ENCODE results near the gene HPSE2. TPM values are rescaled to one million over a fixed set of nuclear protein-coding genes. Genes with fewer than 3 reads are reported as not detected.

HPSE2 gene
- total RNA-seq, 4 donors from 2014 or later: 1.1 TPM; not detected in 3

- ATAC-seq (no peak), DNase-seq (no peak)
- Histone ChIP-seq H3K27ac (no peak overlapping the region), H3K4me1 (no peaks in the 10 kb centered on the region), H3K36me3 (no peaks in the 10 kb centered on the region), H3K27me3 (no peaks in the 10 kb centered on the region), H3K4me3 (no peak overlapping the region), H3K9me3 (no peaks in the 10 kb centered on the region)
- in situ Hi-C loops (cut with MboI; ENCODE audit: low sequenced_read_pairs in 4 of 4) (no loop called here), intact Hi-C loops (cut with DNase I; ENCODE audit: low total_unique reads) (no loop called here)
- TF ChIP-seq POLR2A (IDR thresholded peaks at IDR 0.05): no peak
- TF ChIP-seq, protein P1, sequence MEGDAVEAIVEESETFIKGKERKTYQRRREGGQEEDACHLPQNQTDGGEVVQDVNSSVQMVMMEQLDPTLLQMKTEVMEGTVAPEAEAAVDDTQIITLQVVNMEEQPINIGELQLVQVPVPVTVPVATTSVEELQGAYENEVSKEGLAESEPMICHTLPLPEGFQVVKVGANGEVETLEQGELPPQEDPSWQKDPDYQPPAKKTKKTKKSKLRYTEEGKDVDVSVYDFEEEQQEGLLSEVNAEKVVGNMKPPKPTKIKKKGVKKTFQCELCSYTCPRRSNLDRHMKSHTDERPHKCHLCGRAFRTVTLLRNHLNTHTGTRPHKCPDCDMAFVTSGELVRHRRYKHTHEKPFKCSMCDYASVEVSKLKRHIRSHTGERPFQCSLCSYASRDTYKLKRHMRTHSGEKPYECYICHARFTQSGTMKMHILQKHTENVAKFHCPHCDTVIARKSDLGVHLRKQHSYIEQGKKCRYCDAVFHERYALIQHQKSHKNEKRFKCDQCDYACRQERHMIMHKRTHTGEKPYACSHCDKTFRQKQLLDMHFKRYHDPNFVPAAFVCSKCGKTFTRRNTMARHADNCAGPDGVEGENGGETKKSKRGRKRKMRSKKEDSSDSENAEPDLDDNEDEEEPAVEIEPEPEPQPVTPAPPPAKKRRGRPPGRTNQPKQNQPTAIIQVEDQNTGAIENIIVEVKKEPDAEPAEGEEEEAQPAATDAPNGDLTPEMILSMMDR (IDR thresholded peaks at IDR 0.05 in 4 of 5, conservative IDR thresholded peaks at IDR 0.05 in 1 of 5): no peak
Measured at GRCh38 chr10:98878418-98878817, 357.2 kb downstream of the HPSE2 start.

DNA sequence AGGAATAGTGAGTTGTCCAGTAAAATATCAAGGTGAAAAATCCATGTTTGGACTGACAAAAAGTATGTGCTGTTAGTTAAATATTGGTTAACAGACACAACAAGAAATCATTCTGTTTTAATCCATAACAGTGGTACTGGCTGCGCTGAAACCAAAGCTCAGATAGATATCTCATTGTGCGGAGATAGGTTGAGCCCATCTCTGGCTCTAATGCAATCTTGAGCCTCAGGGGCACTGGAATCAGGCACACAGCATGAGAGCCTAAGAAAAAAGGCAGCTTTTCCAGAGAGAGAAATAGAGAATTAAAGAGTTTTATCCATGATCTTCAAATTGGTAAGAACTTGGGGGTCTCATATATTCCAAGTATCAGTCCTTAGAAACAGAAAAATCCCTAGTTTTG, 373.7 kb downstream of the HPSE2 start:
- TF ChIP-seq, protein P1 (IDR thresholded peaks at IDR 0.05 in 4 of 5, conservative IDR thresholded peaks at IDR 0.05 in 1 of 5): no peak
- no peak for TF ChIP-seq POLR2A (IDR thresholded peaks at IDR 0.05)
- Histone ChIP-seq H3K27ac (no peak overlapping the region), H3K4me1 (no peaks in the 10 kb centered on the region), H3K9me3 (peaks cover 0 to 4% (median 0%) of the 10 kb centered on the region in 3 donors), H3K36me3 (no peaks in the 10 kb centered on the region), H3K4me3 (no peak overlapping the region), H3K27me3 (no peaks in the 10 kb centered on the region)
- no peak for DNase-seq
- in situ Hi-C loops (cut with MboI; ENCODE audit: low sequenced_read_pairs in 4 of 4): no loop called here
- intact Hi-C loops (cut with DNase I; ENCODE audit: low total_unique reads): no loop called here
- no peak for ATAC-seq

GRCh38 chr10:98858525-98858924, 377.1 kb downstream of the HPSE2 start:
- ATAC-seq (no peak), DNase-seq (no peak)
- TF ChIP-seq, protein P1 (IDR thresholded peaks at IDR 0.05 in 4 of 5, conservative IDR thresholded peaks at IDR 0.05 in 1 of 5): no peak
- TF ChIP-seq POLR2A (IDR thresholded peaks at IDR 0.05): no peak
- intact Hi-C loops (cut with DNase I; ENCODE audit: low total_unique reads): no loop called here
- H3K9me3 ChIP-seq: no peaks in the 10 kb centered on the region
- H3K4me1 ChIP-seq: no peaks in the 10 kb centered on the region
- in situ Hi-C loops (cut with MboI; ENCODE audit: low sequenced_read_pairs in 4 of 4): no loop called here
- no peaks in the 10 kb centered on the region for H3K27me3 ChIP-seq
- H3K36me3 ChIP-seq: no peaks in the 10 kb centered on the region
- H3K27ac ChIP-seq: no peak overlapping the region
- H3K4me3 ChIP-seq: no peak overlapping the region

GRCh38 chr10:98855403-98856189, 380.1 kb downstream of the HPSE2 start:
- intact Hi-C loops (cut with DNase I; ENCODE audit: low total_unique reads): no loop called here
- Histone ChIP-seq H3K36me3 (no peaks in the 10 kb centered on the region), H3K4me3 (no peak overlapping the region), H3K4me1 (no peaks in the 10 kb centered on the region), H3K27ac (no peak overlapping the region), H3K9me3 (no peaks in the 10 kb centered on the region), H3K27me3 (no peaks in the 10 kb centered on the region)
- DNase-seq (no peak), ATAC-seq (no peak)
- in situ Hi-C loops (cut with MboI; ENCODE audit: low sequenced_read_pairs in 4 of 4): no loop called here
- TF ChIP-seq POLR2A (IDR thresholded peaks at IDR 0.05): no peak
- TF ChIP-seq, protein P1 (IDR thresholded peaks at IDR 0.05 in 4 of 5, conservative IDR thresholded peaks at IDR 0.05 in 1 of 5): no peak

Data from gastrocnemius medialis (tissue), 4 donors.